ENCODE results near the gene ZBTB46. TPM values are rescaled to one million over a fixed set of nuclear protein-coding genes. Genes with fewer than 3 reads are reported as not detected.

The ZBTB46 gene
- total RNA-seq, 4 donors from 2014 or later = 15.9 to 39.9 (median 27.7) TPM

- no peaks in the 10 kb centered on the region for H3K36me3 ChIP-seq
- 87 to 92% methylated on average over 12 to 16 of the region's 16 CpGs for WGBS, 2 donors
- H3K4me1 ChIP-seq = peaks cover 9 to 17% of the 10 kb centered on the region in 2 donors
- H3K4me3 ChIP-seq (replicated peaks in 1 of 3) = no peak overlapping the region
- H3K27ac ChIP-seq = no peak overlapping the region
- intact Hi-C loops (cut with DNase I) = no loop called here
- no peak for DNase-seq
- no peaks in the 10 kb centered on the region for H3K27me3 ChIP-seq
- H3K9me3 ChIP-seq = no peaks in the 10 kb centered on the region
- TF ChIP-seq POLR2A (IDR thresholded peaks at IDR 0.05) (no peak), CTCF (IDR thresholded peaks at IDR 0.05) (no peak)
Measured at GRCh38 chr20:63754008-63754407, 77.1 kb downstream of the ZBTB46 start.

GRCh38 chr20:63753381-63753780 is 77.7 kb downstream of the ZBTB46 start:
- no peak for DNase-seq
- Histone ChIP-seq H3K4me1 (peaks cover 9 to 17% of the 10 kb centered on the region in 2 donors), H3K36me3 (no peaks in the 10 kb centered on the region), H3K27me3 (no peaks in the 10 kb centered on the region), H3K9me3 (no peaks in the 10 kb centered on the region), H3K4me3 (replicated peaks in 1 of 3) (no peak overlapping the region), H3K27ac (no peak overlapping the region)
- intact Hi-C loops (cut with DNase I) = no loop called here
- 96 to 97% methylated on average over 13 of the region's 13 CpGs for WGBS, 2 donors
- no peak for TF ChIP-seq POLR2A (IDR thresholded peaks at IDR 0.05)
- TF ChIP-seq CTCF (IDR thresholded peaks at IDR 0.05) = no peak

- H3K9me3 ChIP-seq = no peaks in the 10 kb centered on the region
- H3K4me3 ChIP-seq (replicated peaks in 1 of 3) = no peak overlapping the region
- H3K27ac ChIP-seq = peak overlapping the region in 1 of 3 donors; percentile 41
- H3K27me3 ChIP-seq = no peaks in the 10 kb centered on the region
- DNase-seq = peak; percentile 61 to 73
- peaks cover 9 to 17% of the 10 kb centered on the region in 2 donors for H3K4me1 ChIP-seq
- 60 to 79% methylated on average over 4 to 15 of the region's 50 CpGs for WGBS, 2 donors
- H3K36me3 ChIP-seq = no peaks in the 10 kb centered on the region
- intact Hi-C loops (cut with DNase I) = no loop called here
- TF ChIP-seq CTCF (IDR thresholded peaks at IDR 0.05) (no peak), POLR2A (IDR thresholded peaks at IDR 0.05) (no peak)
Measured at GRCh38 chr20:63752411-63753101, 78.5 kb downstream of the ZBTB46 start.

- Histone ChIP-seq H3K36me3 (peaks cover 0 to 1% of the 10 kb centered on the region in 2 donors), H3K4me3 (replicated peaks in 1 of 3) (no peak overlapping the region), H3K9me3 (no peaks in the 10 kb centered on the region), H3K27me3 (no peaks in the 10 kb centered on the region), H3K27ac (no peak overlapping the region), H3K4me1 (peaks cover 9 to 17% of the 10 kb centered on the region in 2 donors)
- TF ChIP-seq POLR2A (IDR thresholded peaks at IDR 0.05) (no peak), CTCF (IDR thresholded peaks at IDR 0.05) (no peak)
- intact Hi-C loops (cut with DNase I) = no loop called here
- peak; percentile 48 to 72 for DNase-seq
- WGBS, 2 donors = 78 to 91% methylated on average over 14 to 27 of the region's 45 CpGs
Measured at GRCh38 chr20:63751471-63752271, 79.4 kb downstream of the ZBTB46 start.

Data from thyroid gland (tissue), 4 donors.